Measurements from ENCODE around the gene COQ10A. TPM values are rescaled to one million over a fixed set of nuclear protein-coding genes. Genes with fewer than 3 reads are reported as not detected.

The COQ10A gene
- total and polyA plus RNA-seq, 2 of the 8 experiments (the other 6 are each of a cell fraction or from before 2014, with no cell fraction given) = 21.8 to 42.9 TPM

- no peak for TF ChIP-seq ATF2 (IDR thresholded peaks at IDR 0.05; ENCODE audit: low read length)
- no peak for TF ChIP-seq SIRT6 (IDR thresholded peaks at IDR 0.05; ENCODE audit: low read length)
- TF ChIP-seq CEBPB (IDR thresholded peaks at IDR 0.05; ENCODE audit: low read depth, low read length) = no peak
- TF ChIP-seq BCL11A (IDR thresholded peaks at IDR 0.05; ENCODE audit: low read depth in 2 of 2, low read length in 2 of 2) = no peak
- no peak for TF ChIP-seq CBX8 (IDR thresholded peaks at IDR 0.05; ENCODE audit: borderline replicate concordance, low read depth, low read length)
Observed at GRCh38 chr12:56267443-56268071, 815 bp downstream of the COQ10A start (continued).
